OCI-LY1 (cell line): ENCODE data around the gene PAK4.

Source experiments
- CTCF ChIP-seq: fragments of 200-600 bp; sonication (generic), shearing (Covaris generic); IDR thresholded peaks from 2 replicates; pipeline ENCODE4 v1.5.1; 2017; ENCODE audit warnings: mild to moderate bottlenecking, antibody characterized with exemption, low read length, moderate library complexity, mixed read lengths
- EZH2 ChIP-seq: fragments of 200-600 bp; sonication (generic), shearing (Covaris generic); IDR thresholded peaks from 2 replicates; pipeline ENCODE4 v1.8.0; 2017; ENCODE audit warnings: borderline replicate concordance, mixed run types, mild to moderate bottlenecking, antibody characterized with exemption, low read length, moderate library complexity, mixed read lengths

GRCh38 chr19:39099341-39099740 lies 26.2 kb upstream of the PAK4 start:
- TF ChIP-seq CTCF (no peak), EZH2 (no peak)
